ENCODE measurements around the gene CELA1. TPM values are rescaled to one million over a fixed set of nuclear protein-coding genes. Genes with fewer than 3 reads are reported as not detected.

The CELA1 gene
- polyA plus RNA-seq, 2 of the 4 experiments (the other 2 are of a cell fraction), result not detected

GRCh38 chr12:51362307-51362706 lies 15.8 kb upstream of the CELA1 start:
- FAIRE-seq (no peak), DNase-seq (ENCODE audit: low read depth in 1 of 2, low spot score in 1 of 2) (no peak), ATAC-seq (no peak)
- ChIA-PET CTCF (interaction anchor here (0.6 to 2.4 kb wide), 13 partner anchors 8 to 185 kb away, joined by 3 to 27 read pairs (median 4); partner anchors contain the start of genes GALNT6 and SMAGP), POLR2A (no interaction called here)
- no peak overlapping the region for H3K4me3 ChIP-seq
- no peaks in the 10 kb centered on the region for H3K9me3 ChIP-seq
- H3K4me1 ChIP-seq, result no peaks in the 10 kb centered on the region
- H3K27ac ChIP-seq, result no peak overlapping the region
- WGBS (ENCODE audit: missing lambda C conversion rate), result 79% methylated on average over 6 of the region's 6 CpGs
- no peak for TF ChIP-seq TP53 (CRISPR knock-in tag; IDR thresholded peaks at IDR 0.05)
- no peak for TF ChIP-seq EHF (CRISPR knock-in tag; IDR thresholded peaks at IDR 0.05)
- no peak for TF ChIP-seq FOSB (CRISPR knock-in tag; IDR thresholded peaks at IDR 0.05)
- TF ChIP-seq REST (IDR thresholded peaks at IDR 0.05), result no peak
- TF ChIP-seq MYC (IDR thresholded peaks at IDR 0.05; ENCODE audit: borderline replicate concordance, low read length), result no peak
- H3K4me2 ChIP-seq, result no peak overlapping the region

GRCh38 chr12:51361161-51362016 lies 14.9 kb upstream of the CELA1 start:
- FAIRE-seq (no peak), DNase-seq (ENCODE audit: low read depth in 1 of 2, low spot score in 1 of 2) (no peak), ATAC-seq (peak; percentile 51 to 75; a peak in 4 of 6 replicates)
- H3K4me1 ChIP-seq, result no peaks in the 10 kb centered on the region
- ChIA-PET POLR2A (no interaction called here), CTCF (interaction anchor here (0.8 to 2.4 kb wide), 14 partner anchors 9 to 386 kb away, joined by 3 to 27 read pairs (median 4); partner anchors contain the start of genes GALNT6 and SMAGP)
- no peaks in the 10 kb centered on the region for H3K9me3 ChIP-seq
- TF ChIP-seq RAD21 (conservative IDR thresholded peaks at IDR 0.05 in 1 of 2, IDR thresholded peaks at IDR 0.05 in 1 of 2), result peak; percentile 37 to 55; a peak in 3 of 5 replicates
- TF ChIP-seq POLR2A (IDR thresholded peaks at IDR 0.05; ENCODE audit: low read length), result no peak
- TF ChIP-seq FOXS1 (CRISPR knock-in tag; IDR thresholded peaks at IDR 0.05), result no peak
- TF ChIP-seq SMC3 (IDR thresholded peaks at IDR 0.05), result 0 out of 3 replicates have a peak, but pooled peaks have one; percentile 14
- no peak for TF ChIP-seq RNF2 (IDR thresholded peaks at IDR 0.05; ENCODE audit: borderline replicate concordance, low read depth)
- TF ChIP-seq, protein P1, sequence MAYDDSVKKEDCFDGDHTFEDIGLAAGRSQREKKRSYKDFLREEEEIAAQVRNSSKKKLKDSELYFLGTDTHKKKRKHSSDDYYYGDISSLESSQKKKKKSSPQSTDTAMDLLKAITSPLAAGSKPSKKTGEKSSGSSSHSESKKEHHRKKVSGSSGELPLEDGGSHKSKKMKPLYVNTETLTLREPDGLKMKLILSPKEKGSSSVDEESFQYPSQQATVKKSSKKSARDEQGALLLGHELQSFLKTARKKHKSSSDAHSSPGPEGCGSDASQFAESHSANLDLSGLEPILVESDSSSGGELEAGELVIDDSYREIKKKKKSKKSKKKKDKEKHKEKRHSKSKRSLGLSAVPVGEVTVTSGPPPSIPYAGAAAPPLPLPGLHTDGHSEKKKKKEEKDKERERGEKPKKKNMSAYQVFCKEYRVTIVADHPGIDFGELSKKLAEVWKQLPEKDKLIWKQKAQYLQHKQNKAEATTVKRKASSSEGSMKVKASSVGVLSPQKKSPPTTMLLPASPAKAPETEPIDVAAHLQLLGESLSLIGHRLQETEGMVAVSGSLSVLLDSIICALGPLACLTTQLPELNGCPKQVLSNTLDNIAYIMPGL (CRISPR knock-in tag; IDR thresholded peaks at IDR 0.05; ENCODE audit: borderline replicate concordance), result no peak
- no peak for TF ChIP-seq JUN (IDR thresholded peaks at IDR 0.05)
- no peak for TF ChIP-seq RCOR1 (IDR thresholded peaks at IDR 0.05; ENCODE audit: low read depth, low read length)
- no peak for TF ChIP-seq HEYL (CRISPR knock-in tag; IDR thresholded peaks at IDR 0.05)
- no peak for TF ChIP-seq EP300 (IDR thresholded peaks at IDR 0.05)
- no peak for TF ChIP-seq ESRRA (IDR thresholded peaks at IDR 0.05; ENCODE audit: borderline replicate concordance, low read length)
- TF ChIP-seq, protein P2, sequence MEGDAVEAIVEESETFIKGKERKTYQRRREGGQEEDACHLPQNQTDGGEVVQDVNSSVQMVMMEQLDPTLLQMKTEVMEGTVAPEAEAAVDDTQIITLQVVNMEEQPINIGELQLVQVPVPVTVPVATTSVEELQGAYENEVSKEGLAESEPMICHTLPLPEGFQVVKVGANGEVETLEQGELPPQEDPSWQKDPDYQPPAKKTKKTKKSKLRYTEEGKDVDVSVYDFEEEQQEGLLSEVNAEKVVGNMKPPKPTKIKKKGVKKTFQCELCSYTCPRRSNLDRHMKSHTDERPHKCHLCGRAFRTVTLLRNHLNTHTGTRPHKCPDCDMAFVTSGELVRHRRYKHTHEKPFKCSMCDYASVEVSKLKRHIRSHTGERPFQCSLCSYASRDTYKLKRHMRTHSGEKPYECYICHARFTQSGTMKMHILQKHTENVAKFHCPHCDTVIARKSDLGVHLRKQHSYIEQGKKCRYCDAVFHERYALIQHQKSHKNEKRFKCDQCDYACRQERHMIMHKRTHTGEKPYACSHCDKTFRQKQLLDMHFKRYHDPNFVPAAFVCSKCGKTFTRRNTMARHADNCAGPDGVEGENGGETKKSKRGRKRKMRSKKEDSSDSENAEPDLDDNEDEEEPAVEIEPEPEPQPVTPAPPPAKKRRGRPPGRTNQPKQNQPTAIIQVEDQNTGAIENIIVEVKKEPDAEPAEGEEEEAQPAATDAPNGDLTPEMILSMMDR (IDR thresholded peaks at IDR 0.05), result no peak
- TF ChIP-seq, protein P3, sequence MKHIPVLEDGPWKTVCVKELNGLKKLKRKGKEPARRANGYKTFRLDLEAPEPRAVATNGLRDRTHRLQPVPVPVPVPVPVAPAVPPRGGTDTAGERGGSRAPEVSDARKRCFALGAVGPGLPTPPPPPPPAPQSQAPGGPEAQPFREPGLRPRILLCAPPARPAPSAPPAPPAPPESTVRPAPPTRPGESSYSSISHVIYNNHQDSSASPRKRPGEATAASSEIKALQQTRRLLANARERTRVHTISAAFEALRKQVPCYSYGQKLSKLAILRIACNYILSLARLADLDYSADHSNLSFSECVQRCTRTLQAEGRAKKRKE (CRISPR knock-in tag; IDR thresholded peaks at IDR 0.05; ENCODE audit: low read depth), result no peak
- TF ChIP-seq HOXB13 (CRISPR knock-in tag; IDR thresholded peaks at IDR 0.05; ENCODE audit: low read depth), result no peak
- TF ChIP-seq HOXA7 (CRISPR knock-in tag; IDR thresholded peaks at IDR 0.05), result no peak
- TF ChIP-seq TFCP2L1 (CRISPR knock-in tag; IDR thresholded peaks at IDR 0.05), result no peak
- H3K4me3 ChIP-seq, result no peak overlapping the region
- WGBS (ENCODE audit: missing lambda C conversion rate), result 71% methylated on average over 8 of the region's 8 CpGs
- no peak overlapping the region for H3K4me2 ChIP-seq
- H3K27ac ChIP-seq, result no peak overlapping the region

All from A549 (cell line).